Measurements from ENCODE around the gene DIDO1.

DNA sequence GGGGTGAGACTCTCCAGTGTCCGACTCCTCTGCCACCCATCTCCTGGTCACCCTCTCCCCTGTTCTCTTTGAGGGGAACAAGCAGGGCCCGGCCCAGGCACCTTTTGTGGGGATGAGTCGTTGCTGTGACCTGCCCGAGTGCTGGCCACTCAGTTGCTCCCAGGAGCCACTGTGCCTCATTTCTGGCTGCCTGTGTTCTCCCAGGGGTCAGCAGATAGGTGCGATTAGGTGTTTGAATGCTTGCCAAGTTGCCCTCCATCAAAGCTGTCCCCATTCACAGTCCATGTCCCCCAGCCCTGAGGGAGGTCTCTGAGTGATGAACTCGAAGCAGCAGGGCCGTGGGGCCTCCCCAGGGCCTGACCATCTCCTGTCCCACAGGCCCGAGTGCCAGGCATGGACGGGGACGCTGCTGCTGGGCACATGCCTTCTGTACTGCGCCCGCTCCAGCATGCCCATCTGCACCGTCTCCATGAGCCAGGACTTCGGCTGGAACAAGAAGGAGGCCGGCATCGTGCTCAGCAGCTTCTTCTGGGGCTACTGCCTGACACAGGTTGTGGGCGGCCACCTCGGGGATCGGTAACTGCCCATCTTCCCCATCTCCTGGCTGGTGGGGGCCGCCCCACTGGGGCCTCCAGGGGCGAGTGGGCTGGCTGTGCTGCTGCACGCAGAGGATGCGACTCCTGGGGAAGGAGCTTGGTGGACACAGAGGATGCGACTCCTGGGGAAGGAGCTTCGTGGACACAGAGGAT is 30.3 kb upstream of the DIDO1 start:
- TF ChIP-seq EP300 (IDR thresholded peaks at IDR 0.05) (no peak), HDAC2 (IDR thresholded peaks at IDR 0.05) (no peak), CTCF (IDR thresholded peaks at IDR 0.05) (no peak), POLR2A (IDR thresholded peaks at IDR 0.05; ENCODE audit: low read length) (no peak), MAX (IDR thresholded peaks at IDR 0.05) (no peak), CEBPB (IDR thresholded peaks at IDR 0.05) (no peak), CHD2 (IDR thresholded peaks at IDR 0.05; ENCODE audit: low read length, partially characterized antibody) (no peak), GATA3 (IDR thresholded peaks at IDR 0.05; ENCODE audit: borderline replicate concordance) (no peak), CBX2 (IDR thresholded peaks at IDR 0.05; ENCODE audit: borderline replicate concordance, low read depth) (no peak)

All from A549 (cell line).